ENCODE measurements around the gene DGCR8. TPM values are rescaled to one million over a fixed set of nuclear protein-coding genes. Genes with fewer than 3 reads are reported as not detected.
"Not testable (repeated sequence)": the region's sequence is repeated elsewhere in the genome, so short reads cannot be mapped to it uniquely, and the experiment has no call there.

DGCR8 gene
- total and polyA plus RNA-seq, 2 experiments from 2014 or later = 15.1 to 23.8 TPM

DNA sequence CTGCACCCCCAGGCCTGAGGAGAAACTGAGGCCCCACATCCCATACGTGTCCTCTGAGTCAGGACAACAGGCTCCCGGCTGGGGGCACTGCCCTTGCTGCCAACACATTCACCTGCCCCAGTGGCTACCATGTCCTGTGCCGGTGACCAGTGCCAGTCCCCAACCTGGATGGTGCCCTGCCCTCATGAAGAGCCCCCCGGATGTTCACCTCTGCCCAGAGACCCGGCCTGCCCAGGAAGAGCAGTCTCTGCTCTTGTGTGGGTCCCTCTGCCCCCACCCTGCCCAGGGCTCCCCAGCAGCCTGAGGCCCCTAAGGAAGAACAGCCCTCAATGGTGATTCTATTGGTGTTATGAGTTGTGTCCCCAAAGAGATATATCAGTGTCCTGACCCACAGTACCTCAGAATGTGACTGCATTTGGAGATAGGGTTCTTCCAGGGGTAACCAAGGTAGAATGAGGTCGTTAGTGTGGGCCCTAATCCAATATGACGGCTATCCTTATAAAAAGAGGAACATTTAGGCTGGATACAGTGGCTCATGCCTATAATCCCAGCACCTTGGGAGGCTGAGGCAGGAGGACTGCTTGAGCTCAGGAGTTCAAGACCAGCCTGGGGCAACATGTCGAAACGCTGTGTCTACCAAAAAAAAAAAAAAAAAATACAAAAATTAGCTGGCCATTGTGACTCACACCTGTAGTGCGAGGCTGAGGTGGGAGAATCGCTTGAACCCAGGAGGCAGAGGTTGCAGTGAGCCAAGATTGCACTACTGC, 13.2 kb upstream of the DGCR8 start:
- TF ChIP-seq, protein P1, sequence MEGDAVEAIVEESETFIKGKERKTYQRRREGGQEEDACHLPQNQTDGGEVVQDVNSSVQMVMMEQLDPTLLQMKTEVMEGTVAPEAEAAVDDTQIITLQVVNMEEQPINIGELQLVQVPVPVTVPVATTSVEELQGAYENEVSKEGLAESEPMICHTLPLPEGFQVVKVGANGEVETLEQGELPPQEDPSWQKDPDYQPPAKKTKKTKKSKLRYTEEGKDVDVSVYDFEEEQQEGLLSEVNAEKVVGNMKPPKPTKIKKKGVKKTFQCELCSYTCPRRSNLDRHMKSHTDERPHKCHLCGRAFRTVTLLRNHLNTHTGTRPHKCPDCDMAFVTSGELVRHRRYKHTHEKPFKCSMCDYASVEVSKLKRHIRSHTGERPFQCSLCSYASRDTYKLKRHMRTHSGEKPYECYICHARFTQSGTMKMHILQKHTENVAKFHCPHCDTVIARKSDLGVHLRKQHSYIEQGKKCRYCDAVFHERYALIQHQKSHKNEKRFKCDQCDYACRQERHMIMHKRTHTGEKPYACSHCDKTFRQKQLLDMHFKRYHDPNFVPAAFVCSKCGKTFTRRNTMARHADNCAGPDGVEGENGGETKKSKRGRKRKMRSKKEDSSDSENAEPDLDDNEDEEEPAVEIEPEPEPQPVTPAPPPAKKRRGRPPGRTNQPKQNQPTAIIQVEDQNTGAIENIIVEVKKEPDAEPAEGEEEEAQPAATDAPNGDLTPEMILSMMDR (IDR thresholded peaks at IDR 0.05; ENCODE audit: low read depth, low read length) = no peak
- H3K36me3 ChIP-seq = no peaks in the 10 kb centered on the region
- H3K27me3 ChIP-seq = no peaks in the 10 kb centered on the region
- no peaks in the 10 kb centered on the region for H3K4me1 ChIP-seq (ENCODE audit: low read depth)
- DNase-seq (ENCODE audit: low read depth in 1 of 2, low spot score in 1 of 2) = no peak
- H3K9me3 ChIP-seq (ENCODE audit: low read depth) = no peaks in the 10 kb centered on the region
- no peak overlapping the region for H3K4me3 ChIP-seq
- no peak overlapping the region for H3K27ac ChIP-seq

DNA sequence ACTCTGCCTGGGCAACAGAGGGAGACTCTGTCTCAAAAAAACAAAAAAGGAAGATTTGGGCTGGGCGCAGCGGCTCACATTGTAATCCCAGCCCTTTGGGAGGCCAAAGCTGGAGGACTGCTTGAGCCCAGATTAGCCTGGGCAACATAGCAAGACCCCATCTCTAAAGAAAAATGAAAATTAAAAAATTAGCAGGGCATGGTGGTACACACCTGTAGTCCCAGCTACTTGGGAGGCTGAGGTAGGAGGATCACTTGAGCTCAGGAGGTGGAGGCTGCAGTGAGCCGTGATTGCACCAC, 12.7 kb upstream of the DGCR8 start:
- H3K27ac ChIP-seq; H3K4me1 ChIP-seq (ENCODE audit: low read depth); H3K4me3 ChIP-seq; DNase-seq (ENCODE audit: low read depth in 1 of 2, low spot score in 1 of 2); H3K9me3 ChIP-seq (ENCODE audit: low read depth); H3K36me3 ChIP-seq; H3K27me3 ChIP-seq: not testable (repeated sequence)

DNA sequence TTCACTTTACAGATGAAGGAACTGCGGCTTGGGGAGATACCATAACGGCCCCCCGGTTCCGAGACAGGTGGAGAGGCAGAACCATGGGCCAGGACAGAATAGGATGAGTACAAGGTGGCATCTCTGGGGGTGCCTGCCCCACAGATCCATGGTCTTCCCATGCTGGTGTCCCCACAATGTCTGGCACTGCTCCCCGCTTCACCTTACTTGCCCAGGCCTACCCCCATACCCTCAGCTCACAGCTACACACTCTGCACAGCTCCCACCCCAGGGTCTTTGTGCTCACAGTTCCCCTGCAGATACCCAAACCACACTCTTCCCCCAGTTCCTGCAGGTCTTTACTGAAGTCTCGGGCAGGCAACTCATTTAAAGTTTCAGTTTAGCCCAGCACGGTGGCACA, 11.4 kb upstream of the DGCR8 start:
- DNase-seq (ENCODE audit: low read depth in 1 of 2, low spot score in 1 of 2) = no peak
- H3K27me3 ChIP-seq = no peaks in the 10 kb centered on the region
- no peaks in the 10 kb centered on the region for H3K36me3 ChIP-seq
- H3K9me3 ChIP-seq (ENCODE audit: low read depth) = no peaks in the 10 kb centered on the region
- H3K4me1 ChIP-seq (ENCODE audit: low read depth) = no peaks in the 10 kb centered on the region
- TF ChIP-seq, protein P1 (IDR thresholded peaks at IDR 0.05; ENCODE audit: low read depth, low read length) = no peak
- no peak overlapping the region for H3K27ac ChIP-seq
- no peak overlapping the region for H3K4me3 ChIP-seq

DNA sequence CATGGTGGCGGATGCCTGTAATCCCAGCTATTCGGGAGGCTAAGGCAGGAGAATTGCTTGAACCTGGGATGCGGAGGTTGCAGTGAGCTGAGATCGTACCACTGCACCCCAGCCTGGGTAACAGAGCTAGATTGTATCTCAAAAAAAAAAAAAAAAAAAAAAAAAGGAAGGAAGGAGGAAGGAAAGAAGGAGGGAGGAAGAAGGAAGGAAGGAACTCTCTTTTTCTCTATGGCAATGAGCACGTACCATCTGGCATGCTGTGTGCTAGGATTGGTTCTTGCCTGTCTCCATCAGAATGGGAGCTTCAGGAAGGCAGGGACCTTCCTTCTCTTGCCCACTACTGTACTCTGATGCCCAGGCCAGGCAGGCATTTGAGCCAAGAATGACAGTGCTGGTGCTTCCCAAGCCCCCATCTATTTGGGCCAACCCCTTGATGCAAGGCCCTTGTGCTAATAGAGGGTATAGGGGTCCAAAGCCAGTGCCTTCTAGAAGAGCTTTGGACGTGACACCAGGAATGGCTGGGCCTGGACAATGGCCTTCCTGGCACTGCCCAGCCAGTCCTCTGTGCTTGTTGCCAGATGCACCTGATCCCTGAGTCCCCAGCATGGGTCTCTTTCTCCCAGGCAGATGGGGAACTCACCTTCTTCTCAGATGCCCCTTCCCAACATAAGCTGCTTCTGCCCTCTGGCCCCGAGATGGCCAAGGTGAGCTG, 10.6 kb upstream of the DGCR8 start:
- TF ChIP-seq, protein P1 (IDR thresholded peaks at IDR 0.05; ENCODE audit: low read depth, low read length) = no peak
- no peak for DNase-seq (ENCODE audit: low read depth in 1 of 2, low spot score in 1 of 2)
- no peaks in the 10 kb centered on the region for H3K27me3 ChIP-seq
- H3K4me1 ChIP-seq (ENCODE audit: low read depth) = no peaks in the 10 kb centered on the region
- H3K27ac ChIP-seq = no peak overlapping the region
- no peak overlapping the region for H3K4me3 ChIP-seq
- H3K9me3 ChIP-seq (ENCODE audit: low read depth) = no peaks in the 10 kb centered on the region
- no peaks in the 10 kb centered on the region for H3K36me3 ChIP-seq

DNA sequence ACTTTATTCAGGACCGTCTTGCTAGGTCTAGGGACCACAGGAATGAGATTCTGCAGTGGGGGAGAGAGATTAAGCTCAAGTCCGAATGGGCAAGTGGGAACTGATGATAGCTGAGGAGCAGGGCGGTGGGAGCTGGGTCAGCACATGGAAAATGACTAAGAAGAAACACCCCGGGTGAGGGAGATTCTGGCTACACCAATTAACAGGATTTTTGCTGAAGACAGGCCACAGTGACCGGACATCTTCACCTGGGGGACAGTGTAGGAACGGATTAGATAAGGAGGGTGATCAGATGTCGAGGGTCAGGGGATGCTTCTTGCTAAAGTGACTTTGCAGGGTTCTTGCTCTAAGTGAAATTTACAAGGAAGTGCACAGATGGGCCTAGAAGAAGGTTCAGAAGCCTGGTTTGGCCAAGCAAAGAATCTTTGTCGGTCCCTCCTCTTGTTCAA, 8.5 kb upstream of the DGCR8 start:
- TF ChIP-seq, protein P1 (IDR thresholded peaks at IDR 0.05; ENCODE audit: low read depth, low read length) = no peak
- Histone ChIP-seq H3K27me3 (no peaks in the 10 kb centered on the region), H3K9me3 (ENCODE audit: low read depth) (no peaks in the 10 kb centered on the region), H3K36me3 (no peaks in the 10 kb centered on the region), H3K4me3 (no peak overlapping the region), H3K27ac (no peak overlapping the region), H3K4me1 (ENCODE audit: low read depth) (no peaks in the 10 kb centered on the region)
- peak in 1 of 2 donors; percentile 17 for DNase-seq (ENCODE audit: low read depth in 1 of 2, low spot score in 1 of 2)

DNA sequence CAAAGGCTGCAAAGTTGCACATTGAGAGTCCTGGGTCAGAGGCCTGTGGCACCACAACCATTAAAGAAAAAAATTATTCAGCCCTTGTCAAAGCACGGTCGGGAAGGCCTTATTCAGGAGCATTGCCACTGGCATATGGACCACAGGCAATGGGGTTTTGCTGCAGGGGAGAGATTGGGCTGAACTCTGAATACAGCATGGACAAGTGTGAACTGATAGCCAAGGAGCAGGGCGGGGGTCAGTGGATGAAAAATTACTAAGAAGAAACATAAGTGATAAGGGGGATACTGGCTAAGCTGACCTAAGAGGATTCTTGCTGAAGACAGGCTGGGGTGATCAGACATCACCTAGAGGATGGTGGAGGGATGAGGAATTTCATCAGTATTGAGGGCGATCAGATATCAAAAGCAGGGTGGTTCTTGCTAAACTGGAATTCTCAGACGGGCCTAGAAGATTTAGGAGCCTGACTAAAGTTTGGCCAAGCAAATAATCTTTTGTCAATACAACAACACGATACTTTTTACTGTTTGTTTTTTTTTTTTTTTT, 3.3 kb upstream of the DGCR8 start:
- DNase-seq (ENCODE audit: low read depth in 1 of 2, low spot score in 1 of 2) = no peak
- Histone ChIP-seq H3K4me3 (no peak overlapping the region), H3K27ac (no peak overlapping the region), H3K36me3 (no peaks in the 10 kb centered on the region), H3K27me3 (no peaks in the 10 kb centered on the region), H3K4me1 (ENCODE audit: low read depth) (peaks cover 5% of the 10 kb centered on the region), H3K9me3 (ENCODE audit: low read depth) (no peaks in the 10 kb centered on the region)
- TF ChIP-seq, protein P1 (IDR thresholded peaks at IDR 0.05; ENCODE audit: low read depth, low read length) = no peak

Data from cardiac muscle cell (in vitro differentiated cells and primary cell).